ENCODE measurements around the gene MX2.
A peak's percentile ranks its signal among the peaks of the same experiment; 100 is the strongest.
"Not testable (repeated sequence)": the region's sequence is repeated elsewhere in the genome, so short reads cannot be mapped to it uniquely, and the experiment has no call there.

MX2 gene

GRCh38 chr21:41419921-41420862 lies 58.4 kb downstream of the MX2 start:
- peak; percentile 94 for DNase-seq

DNA sequence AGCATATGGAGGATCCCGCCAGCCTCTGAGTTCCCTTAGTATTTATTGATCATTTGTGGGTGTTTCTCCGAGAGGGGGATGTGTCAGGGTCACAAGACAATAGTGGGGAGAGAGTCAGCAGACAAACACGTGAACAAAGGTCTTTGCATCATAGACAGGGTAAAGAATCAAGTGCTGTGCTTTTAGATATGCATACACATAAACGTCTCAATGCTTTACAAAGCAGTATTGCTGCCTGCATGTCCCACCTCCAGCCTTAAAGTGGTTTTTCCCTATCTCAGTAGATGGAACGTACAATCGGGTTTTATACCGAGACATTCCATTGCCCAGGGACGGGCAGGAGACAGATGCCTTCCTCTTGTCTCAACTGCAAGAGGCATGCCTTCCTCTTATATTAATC lies 59.2 kb downstream of the MX2 start:
- not testable (repeated sequence) for DNase-seq

DNA sequence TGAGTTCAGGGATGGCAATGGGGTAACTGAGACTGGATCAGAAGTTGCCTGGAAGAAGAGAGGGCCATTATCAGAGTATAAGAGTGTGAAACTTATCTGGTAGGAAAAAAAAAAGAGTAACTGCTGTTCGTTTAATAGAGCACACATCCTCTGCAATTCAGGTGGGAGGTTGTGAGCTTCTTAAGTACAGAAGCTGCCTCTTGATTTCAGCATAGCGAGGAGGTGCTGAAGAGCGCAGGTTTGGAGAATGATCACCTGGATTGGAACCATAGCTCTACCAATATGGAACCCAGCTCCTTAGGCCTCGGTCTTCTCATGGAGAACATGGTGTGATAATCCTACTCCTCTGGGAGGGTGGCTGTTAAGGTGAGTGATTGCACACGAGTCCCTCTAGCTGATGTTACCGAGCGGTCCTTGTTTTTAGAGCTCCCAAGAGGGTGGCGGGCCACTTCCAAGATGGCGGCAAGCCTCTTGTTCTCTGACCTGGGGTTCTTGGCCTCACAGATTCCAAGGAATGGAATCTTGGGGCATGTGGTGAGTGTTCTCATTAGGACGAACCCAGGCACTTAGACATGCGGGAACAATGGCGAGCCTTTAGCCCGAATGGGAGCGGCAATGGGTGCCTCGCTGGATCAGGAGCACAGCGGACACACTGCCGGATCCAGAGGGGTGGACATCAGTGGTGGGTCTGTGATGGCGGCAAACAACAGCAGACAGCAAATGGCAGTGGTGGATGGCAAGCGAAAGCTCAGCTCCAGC lies 60.9 kb downstream of the MX2 start:
- no peak for DNase-seq

- not testable (repeated sequence) for DNase-seq
Measured at GRCh38 chr21:41423305-41423636, 61.4 kb downstream of the MX2 start.

GRCh38 chr21:41425588-41425953 lies 63.7 kb downstream of the MX2 start:
- no peak for DNase-seq

- peak; percentile 62 for DNase-seq
Measured at GRCh38 chr21:41425954-41426675, 64.3 kb downstream of the MX2 start, which contains the start of gene MX1. Gene MX1 (plus strand): TSS chr21:41426239. CDS start chr21:41432071, 5,832 bp downstream.

DNA sequence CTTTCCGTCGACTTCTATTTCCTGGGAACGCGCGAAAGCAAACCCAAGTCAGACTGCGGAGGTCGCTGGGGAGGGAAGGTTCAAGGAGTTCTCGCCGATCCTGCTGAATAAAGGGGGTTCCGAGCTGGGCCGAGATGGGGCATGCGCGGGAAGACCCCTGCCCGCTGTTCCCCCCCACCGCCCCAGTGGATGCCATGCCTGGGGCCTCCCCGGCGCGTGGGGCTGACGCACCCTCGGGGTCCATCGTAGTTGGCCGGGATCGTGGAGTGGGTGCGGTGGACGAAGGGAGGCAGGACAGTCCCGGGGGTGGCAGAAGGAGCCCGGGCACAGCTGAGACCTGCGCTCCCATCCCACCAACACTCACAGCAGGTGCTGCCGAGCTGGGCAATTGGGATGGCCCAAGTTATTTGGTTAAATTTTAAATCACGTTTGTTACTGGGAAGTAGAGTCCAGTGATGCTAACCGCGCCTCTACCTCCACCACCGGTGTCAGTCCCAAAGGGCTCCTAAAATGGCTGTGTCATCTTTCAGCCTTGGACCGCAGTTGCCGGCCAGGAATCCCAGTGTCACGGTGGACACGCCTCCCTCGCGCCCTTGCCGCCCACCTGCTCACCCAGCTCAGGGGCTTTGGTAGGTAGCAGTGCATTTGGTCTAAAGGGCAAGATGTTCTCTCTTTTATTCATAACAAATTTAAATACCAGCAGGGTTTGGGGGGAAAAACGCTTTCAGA lies 65.0 kb downstream of the MX2 start:
- no peak for DNase-seq

GRCh38 chr21:41427556-41427955 lies 65.7 kb downstream of the MX2 start:
- no peak for DNase-seq

DNA sequence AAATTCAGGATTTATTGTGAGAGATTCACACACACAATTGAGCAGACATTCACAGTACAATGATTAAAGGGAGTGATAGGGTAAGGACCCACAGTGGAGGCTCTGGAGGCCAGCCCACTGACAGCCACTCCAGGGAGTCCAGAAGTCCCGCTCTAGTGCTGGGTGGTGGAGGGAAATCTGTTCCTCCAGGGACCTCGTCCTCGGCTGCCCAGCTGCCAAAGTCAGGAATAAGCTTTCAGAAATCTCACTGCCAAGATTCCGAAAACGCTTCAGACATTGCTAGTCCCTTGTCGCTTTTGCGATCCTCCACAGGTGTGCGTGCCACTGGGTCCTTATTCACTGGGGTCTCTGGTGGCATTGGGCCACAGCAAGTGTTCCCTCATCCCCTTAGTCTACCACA lies 66.5 kb downstream of the MX2 start:
- DNase-seq, result no peak

DNA sequence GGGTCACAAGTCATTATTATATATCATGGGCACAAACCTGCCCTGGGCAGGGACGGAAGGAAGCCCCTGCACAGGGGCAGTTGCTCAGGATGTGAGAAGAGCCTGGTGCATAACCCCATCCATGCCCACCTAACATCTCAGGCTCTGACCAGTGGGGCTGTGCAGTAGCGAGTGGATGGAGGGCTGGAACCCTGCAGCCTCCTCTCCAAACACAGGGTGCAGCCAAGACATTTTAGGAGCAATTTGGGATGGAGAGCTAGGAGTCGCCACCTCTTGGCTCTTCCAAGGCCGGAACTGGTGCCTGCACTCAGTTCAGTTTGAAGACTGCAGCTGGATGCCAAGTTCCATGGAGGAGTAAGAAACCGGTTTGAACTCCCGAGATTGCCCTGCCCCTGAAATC lies 67.0 kb downstream of the MX2 start:
- no peak for DNase-seq

- no peak for DNase-seq
Measured at GRCh38 chr21:41429305-41429704, 67.5 kb downstream of the MX2 start.

- no peak for DNase-seq
Measured at GRCh38 chr21:41429925-41430491, 68.2 kb downstream of the MX2 start.

GRCh38 chr21:41431788-41432548 lies 70.1 kb downstream of the MX2 start:
- no peak for DNase-seq

- no peak for DNase-seq
Measured at GRCh38 chr21:41432562-41433460, 71.0 kb downstream of the MX2 start.

DNA sequence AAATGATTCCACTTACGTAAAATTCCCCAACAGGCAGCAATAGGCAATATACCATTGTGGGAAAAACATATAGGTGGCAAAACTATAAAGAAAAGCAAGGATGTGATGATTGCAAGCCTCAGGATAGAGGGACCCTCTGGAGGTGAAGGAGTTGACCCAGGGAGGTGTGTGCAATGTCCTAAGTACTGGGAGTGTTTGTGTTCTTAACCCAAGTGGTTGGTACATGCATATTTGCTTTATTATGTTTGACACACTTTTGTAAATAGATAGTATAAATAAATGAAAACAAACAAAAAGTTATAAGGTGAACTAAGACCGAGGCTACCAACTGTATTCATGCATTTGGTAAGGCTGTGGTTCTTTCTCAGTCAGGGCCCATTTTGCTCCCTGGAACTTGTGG lies 71.7 kb downstream of the MX2 start:
- no peak for DNase-seq

GRCh38 chr21:41435706-41436105 lies 73.9 kb downstream of the MX2 start:
- no peak for DNase-seq

GRCh38 chr21:41437729-41438128 lies 75.9 kb downstream of the MX2 start:
- DNase-seq, result no peak

GRCh38 chr21:41438425-41439113 lies 76.7 kb downstream of the MX2 start:
- DNase-seq, result no peak

DNA sequence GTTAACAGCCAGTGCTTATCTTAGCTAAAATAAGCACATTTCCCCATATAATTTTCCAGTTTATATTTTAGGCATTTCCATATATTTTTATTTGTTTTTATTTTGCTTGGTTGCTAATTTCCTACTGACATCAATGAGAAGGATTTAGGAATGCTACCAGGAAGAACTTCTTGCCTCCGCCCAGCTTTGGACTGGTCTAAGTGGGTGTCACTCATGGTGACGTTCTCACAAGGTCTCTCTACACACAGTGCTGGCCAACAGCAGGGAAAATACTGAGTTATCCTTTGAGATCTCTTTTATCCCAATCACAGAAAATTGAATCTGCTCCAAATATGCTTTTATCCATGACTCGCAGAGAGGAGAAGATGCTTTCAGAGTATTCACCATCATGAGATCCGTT lies 77.4 kb downstream of the MX2 start:
- DNase-seq, result no peak

- DNase-seq, result no peak
Measured at GRCh38 chr21:41441546-41441945, 79.7 kb downstream of the MX2 start.
